ENCODE measurements around the gene PPME1.

The PPME1 gene

DNA sequence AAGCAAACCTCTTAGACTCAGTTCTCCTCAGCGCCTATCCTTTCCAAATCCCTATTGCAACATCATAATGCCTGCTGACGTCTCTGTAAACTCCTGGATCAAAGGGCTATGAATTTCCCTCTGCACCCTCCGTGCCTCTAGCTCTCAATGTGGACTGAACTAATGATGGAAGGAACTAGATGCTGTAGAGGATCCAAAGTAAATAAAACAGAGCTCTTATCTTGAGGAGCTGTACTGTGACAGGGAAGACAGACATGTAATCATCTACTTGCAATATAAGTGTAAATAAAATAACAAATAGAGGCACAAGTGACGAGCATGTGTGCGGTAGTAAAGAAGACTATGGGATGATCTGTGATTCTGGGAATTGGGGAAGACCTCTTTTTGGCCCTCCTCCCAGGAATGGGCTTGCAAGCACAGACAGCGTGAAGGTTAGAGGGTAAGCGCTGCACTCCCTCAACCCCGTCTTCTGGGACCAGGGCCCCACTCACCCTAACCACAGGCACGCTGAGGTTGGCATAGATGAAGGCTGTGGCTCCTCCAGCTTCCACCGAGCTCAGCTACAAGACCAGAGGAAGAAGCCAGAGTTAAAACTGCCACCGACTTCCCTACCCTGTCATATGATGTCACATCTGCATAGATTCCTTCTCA lies 98.2 kb downstream of the PPME1 start:
- DNase-seq (ENCODE audit: extremely low read depth, low read depth), result no peak
- TF ChIP-seq CTCF (IDR thresholded peaks at IDR 0.05; ENCODE audit: low read depth, low read length, missing control alignments), result no peak
- no peak overlapping the region for H3K4me3 ChIP-seq (replicated peaks; ENCODE audit: low read depth, low read length)

DNA sequence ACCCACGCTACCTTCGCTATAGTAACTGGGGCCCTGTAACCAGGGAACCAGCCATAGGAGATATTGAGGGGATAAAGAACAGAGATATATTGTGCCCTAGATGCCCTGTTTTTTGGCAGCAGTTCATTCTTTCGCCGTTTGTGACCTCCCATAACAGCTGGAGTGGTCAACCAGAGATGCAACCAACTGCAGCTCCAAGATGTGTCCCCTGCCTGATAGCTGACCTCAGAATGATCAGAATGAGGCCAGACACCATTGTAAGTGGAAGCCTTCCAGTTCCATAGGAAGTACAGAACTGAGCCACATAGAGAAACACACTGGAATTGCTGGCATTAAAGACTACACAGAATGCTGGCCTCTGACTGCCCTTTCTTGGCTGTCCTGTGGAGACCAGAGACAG lies 101.2 kb downstream of the PPME1 start:
- DNase-seq (ENCODE audit: extremely low read depth, low read depth), result no peak
- TF ChIP-seq CTCF (IDR thresholded peaks at IDR 0.05; ENCODE audit: low read depth, low read length, missing control alignments), result no peak
- H3K4me3 ChIP-seq (replicated peaks; ENCODE audit: low read depth, low read length), result no peak overlapping the region

GRCh38 chr11:74276581-74276980 lies 105.5 kb downstream of the PPME1 start:
- H3K4me3 ChIP-seq (replicated peaks; ENCODE audit: low read depth, low read length), result no peak overlapping the region
- TF ChIP-seq CTCF (IDR thresholded peaks at IDR 0.05; ENCODE audit: low read depth, low read length, missing control alignments), result no peak
- no peak for DNase-seq (ENCODE audit: extremely low read depth, low read depth)

- TF ChIP-seq CTCF (IDR thresholded peaks at IDR 0.05; ENCODE audit: low read depth, low read length, missing control alignments), result no peak
- H3K4me3 ChIP-seq (replicated peaks; ENCODE audit: low read depth, low read length), result no peak overlapping the region
- no peak for DNase-seq (ENCODE audit: extremely low read depth, low read depth)
Observed at GRCh38 chr11:74278103-74278502, 107.0 kb downstream of the PPME1 start.

DNA sequence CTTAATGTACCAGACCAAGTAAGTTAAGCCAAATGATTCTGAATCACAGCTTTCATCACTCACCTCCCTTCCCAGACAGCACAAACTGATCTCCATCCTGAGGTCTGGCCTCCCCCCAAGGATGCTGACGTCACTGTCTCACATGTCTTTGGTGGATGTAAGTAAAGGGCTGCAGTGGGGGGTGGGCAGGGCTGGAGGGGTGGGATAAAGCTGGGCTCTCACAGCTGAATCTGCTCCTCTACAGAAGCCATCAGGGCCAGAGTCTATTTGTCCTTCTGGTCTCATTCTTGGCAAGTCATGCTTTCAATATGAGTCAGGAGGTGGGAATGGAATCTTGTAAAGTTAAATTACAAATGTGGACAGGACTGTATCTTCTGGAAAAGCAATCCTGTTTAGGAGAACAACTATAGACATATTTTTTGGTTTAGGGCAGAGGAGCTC lies 107.7 kb downstream of the PPME1 start:
- H3K4me3 ChIP-seq (replicated peaks; ENCODE audit: low read depth, low read length), result no peak overlapping the region
- DNase-seq (ENCODE audit: extremely low read depth, low read depth), result peak; percentile 93
- TF ChIP-seq CTCF (IDR thresholded peaks at IDR 0.05; ENCODE audit: low read depth, low read length, missing control alignments), result no peak

GRCh38 chr11:74279256-74279655 lies 108.2 kb downstream of the PPME1 start:
- no peak overlapping the region for H3K4me3 ChIP-seq (replicated peaks; ENCODE audit: low read depth, low read length)
- no peak for DNase-seq (ENCODE audit: extremely low read depth, low read depth)
- no peak for TF ChIP-seq CTCF (IDR thresholded peaks at IDR 0.05; ENCODE audit: low read depth, low read length, missing control alignments)

DNA sequence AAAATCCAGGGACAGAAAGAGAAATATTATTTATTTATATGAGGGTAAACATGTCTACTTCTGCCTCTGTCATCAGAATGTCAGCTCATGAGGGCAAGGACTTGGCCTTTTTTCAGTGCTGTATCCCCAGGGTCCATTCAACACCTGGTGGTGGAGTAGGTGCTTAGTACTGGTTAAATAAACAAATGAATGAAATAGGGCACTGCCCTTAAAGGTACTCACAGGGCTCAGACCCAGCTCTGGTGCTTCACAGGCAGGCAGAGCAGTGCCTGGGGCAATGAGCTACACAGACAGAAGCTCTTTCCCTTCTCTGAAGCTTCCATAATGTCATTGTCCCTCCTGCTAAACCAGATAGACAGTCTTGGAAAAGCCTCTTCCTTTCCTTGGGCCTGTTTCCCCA lies 109.4 kb downstream of the PPME1 start:
- DNase-seq (ENCODE audit: extremely low read depth, low read depth), result no peak
- no peak for TF ChIP-seq CTCF (IDR thresholded peaks at IDR 0.05; ENCODE audit: low read depth, low read length, missing control alignments)
- no peak overlapping the region for H3K4me3 ChIP-seq (replicated peaks; ENCODE audit: low read depth, low read length)

All from HFF-Myc (cell line).